HEK293 (cell line): ENCODE results near the gene OSBP2.
A peak's percentile ranks its signal among the peaks of the same experiment; 100 is the strongest.

Experiments
- CTCF ChIA-PET: fragments of 350-600 bp; formaldehyde crosslinking; extraction: SDS; loops from one replicate; lab custom pipeline; 2021; ENCODE audit warnings: antibody characterized with exemption; lab: Yijun Ruan, JAX
- POLR2A ChIA-PET: fragments of 300-600 bp; formaldehyde crosslinking; extraction: SDS; loops from one replicate; lab custom pipeline; 2020; ENCODE audit warnings: antibody characterized with exemption, inconsistent platforms; lab: Yijun Ruan, JAX
- H3K27ac ChIP-seq: fragments of 200-500 bp; sonication (Bioruptor generic); 2 replicates; pipeline ENCODE4 v1.5.1; 2014; ENCODE audit warnings: low read depth, low read length, control low read depth, inconsistent platforms; ENCODE audit errors: extremely low read depth
- H3K36me3 ChIP-seq, 2 experiments: fragments of 200-500 bp in 1 of 2; sonication (Bioruptor generic) in 1 of 2; 1 replicate in 1 of 2; 2 replicates in 1 of 2; pipeline ENCODE4 v1.5.1; 2014 to 2017; ENCODE audit warnings: inconsistent platforms in 2 of 2, low read length in 2 of 2; ENCODE audit not compliant: control insufficient read depth in 2 of 2, insufficient read depth in 1 of 2
- H3K4me1 ChIP-seq: fragments of 200-500 bp; sonication (Bioruptor generic); 2 replicates; pipeline ENCODE4 v1.5.1; 2014; ENCODE audit warnings: mild to moderate bottlenecking, low read length, inconsistent platforms; ENCODE audit not compliant: control insufficient read depth, insufficient read depth
- H3K4me3 ChIP-seq: 2 replicates; pipeline ENCODE4 v1.5.1; 2011; ENCODE audit warnings: low read depth, mild to moderate bottlenecking, control low read depth, low read length, moderate library complexity
- H3K9me3 ChIP-seq: fragments of 200-500 bp; sonication (Bioruptor generic); 2 replicates; pipeline ENCODE4 v1.5.1; 2014; ENCODE audit warnings: low read depth, low read length, inconsistent platforms; ENCODE audit not compliant: control insufficient read depth, insufficient read depth
- GLIS2 ChIP-seq: fragments of 450-650 bp; formaldehyde crosslinking; IDR thresholded peaks from 2 replicates; pipeline ENCODE4 v1.5.1; 2016; ENCODE audit warnings: missing biosample characterization, missing genetic modification characterization
- KLF10 ChIP-seq: fragments of 450-650 bp; IDR thresholded peaks from 2 replicates; pipeline ENCODE4 v1.5.1; 2018; ENCODE audit warnings: missing biosample characterization, mild to moderate bottlenecking, missing genetic modification characterization
- ZBTB1 ChIP-seq: fragments of 450-650 bp; formaldehyde crosslinking; IDR thresholded peaks from 2 replicates; pipeline ENCODE4 v1.5.1; 2016; ENCODE audit warnings: missing biosample characterization, missing genetic modification characterization
- ZBTB17 ChIP-seq: fragments of 450-650 bp; formaldehyde crosslinking; IDR thresholded peaks from 2 replicates; pipeline ENCODE4 v1.5.1; 2016; ENCODE audit warnings: missing biosample characterization, missing genetic modification characterization
- ZNF10 ChIP-seq: fragments of 450-650 bp; formaldehyde crosslinking; IDR thresholded peaks from 2 replicates; pipeline ENCODE4 v1.5.1; 2017; ENCODE audit warnings: missing biosample characterization, missing genetic modification characterization
- ZNF157 ChIP-seq: fragments of 450-650 bp; formaldehyde crosslinking; IDR thresholded peaks from 2 replicates; pipeline ENCODE4 v1.5.1; 2016; ENCODE audit warnings: missing biosample characterization, missing genetic modification characterization
- ZNF292 ChIP-seq: fragments of 450-650 bp; formaldehyde crosslinking; IDR thresholded peaks from 2 replicates; pipeline ENCODE4 v1.5.1; 2016; ENCODE audit warnings: low read depth, missing biosample characterization, missing genetic modification characterization, borderline replicate concordance
- ZNF335 ChIP-seq: fragments of 450-650 bp; formaldehyde crosslinking; conservative IDR thresholded peaks from 2 replicates; pipeline ENCODE4 v1.5.1; 2016; ENCODE audit warnings: missing biosample characterization, missing genetic modification characterization
- ZNF561 ChIP-seq: fragments of 450-650 bp; IDR thresholded peaks from 2 replicates; pipeline ENCODE4 v1.5.1; 2018; ENCODE audit warnings: missing biosample characterization, missing genetic modification characterization, borderline replicate concordance
- ZNF600 ChIP-seq: fragments of 450-650 bp; formaldehyde crosslinking; IDR thresholded peaks from 2 replicates; pipeline ENCODE4 v1.5.1; 2016; ENCODE audit warnings: missing biosample characterization, missing genetic modification characterization
- ZNF624 ChIP-seq: fragments of 450-650 bp; formaldehyde crosslinking; IDR thresholded peaks from 2 replicates; pipeline ENCODE4 v1.5.1; 2017; ENCODE audit warnings: missing biosample characterization, missing genetic modification characterization
- ZNF626 ChIP-seq: fragments of 450-650 bp; sonication (Bioruptor Pico); formaldehyde crosslinking; IDR thresholded peaks from 2 replicates; pipeline ENCODE4 v1.5.1; 2018; ENCODE audit warnings: missing biosample characterization, missing genetic modification characterization, inconsistent platforms
- TF ChIP-seq, protein P1 (sequence below): fragments of 450-650 bp; formaldehyde crosslinking; IDR thresholded peaks from 2 replicates; pipeline ENCODE4 v1.5.1; 2016; ENCODE audit warnings: missing biosample characterization, missing genetic modification characterization
- TF ChIP-seq, protein P2 (sequence below): fragments of 450-650 bp; formaldehyde crosslinking; IDR thresholded peaks from 2 replicates; pipeline ENCODE4 v1.5.1; 2016; ENCODE audit warnings: missing biosample characterization, missing genetic modification characterization
- TF ChIP-seq, protein P3 (sequence below): fragments of 450-650 bp; formaldehyde crosslinking; conservative IDR thresholded peaks from 2 replicates; pipeline ENCODE4 v1.5.1; 2016; ENCODE audit warnings: low read depth, missing biosample characterization, missing genetic modification characterization

The OSBP2 gene

DNA sequence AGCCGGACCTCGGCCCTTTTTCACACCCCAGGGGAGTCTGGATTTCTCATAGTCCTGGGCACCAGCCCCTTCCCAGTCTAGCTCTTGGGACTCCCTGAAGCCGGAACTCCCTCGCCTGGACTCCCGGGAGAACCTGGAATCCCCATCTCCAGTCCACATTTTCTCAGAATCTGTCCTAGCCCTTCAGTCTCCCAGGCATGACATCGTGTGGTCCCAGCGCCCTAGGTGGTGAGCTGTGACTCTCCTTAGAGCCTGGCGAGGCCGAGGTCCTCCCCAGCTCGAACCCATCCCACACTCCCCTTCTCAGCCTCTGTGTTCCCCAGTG lies 26.3 kb upstream of the OSBP2 start:
- no peaks in the 10 kb centered on the region for H3K9me3 ChIP-seq
- no peaks in the 10 kb centered on the region for H3K4me1 ChIP-seq
- peak; percentile 72; the same call in 1 of the 2 replicates for TF ChIP-seq ZBTB17 (tag by site-specific recombination)
- TF ChIP-seq ZNF335, result peak; percentile 57
- no peak for TF ChIP-seq ZNF292 (tag by site-specific recombination)
- TF ChIP-seq, protein P1, sequence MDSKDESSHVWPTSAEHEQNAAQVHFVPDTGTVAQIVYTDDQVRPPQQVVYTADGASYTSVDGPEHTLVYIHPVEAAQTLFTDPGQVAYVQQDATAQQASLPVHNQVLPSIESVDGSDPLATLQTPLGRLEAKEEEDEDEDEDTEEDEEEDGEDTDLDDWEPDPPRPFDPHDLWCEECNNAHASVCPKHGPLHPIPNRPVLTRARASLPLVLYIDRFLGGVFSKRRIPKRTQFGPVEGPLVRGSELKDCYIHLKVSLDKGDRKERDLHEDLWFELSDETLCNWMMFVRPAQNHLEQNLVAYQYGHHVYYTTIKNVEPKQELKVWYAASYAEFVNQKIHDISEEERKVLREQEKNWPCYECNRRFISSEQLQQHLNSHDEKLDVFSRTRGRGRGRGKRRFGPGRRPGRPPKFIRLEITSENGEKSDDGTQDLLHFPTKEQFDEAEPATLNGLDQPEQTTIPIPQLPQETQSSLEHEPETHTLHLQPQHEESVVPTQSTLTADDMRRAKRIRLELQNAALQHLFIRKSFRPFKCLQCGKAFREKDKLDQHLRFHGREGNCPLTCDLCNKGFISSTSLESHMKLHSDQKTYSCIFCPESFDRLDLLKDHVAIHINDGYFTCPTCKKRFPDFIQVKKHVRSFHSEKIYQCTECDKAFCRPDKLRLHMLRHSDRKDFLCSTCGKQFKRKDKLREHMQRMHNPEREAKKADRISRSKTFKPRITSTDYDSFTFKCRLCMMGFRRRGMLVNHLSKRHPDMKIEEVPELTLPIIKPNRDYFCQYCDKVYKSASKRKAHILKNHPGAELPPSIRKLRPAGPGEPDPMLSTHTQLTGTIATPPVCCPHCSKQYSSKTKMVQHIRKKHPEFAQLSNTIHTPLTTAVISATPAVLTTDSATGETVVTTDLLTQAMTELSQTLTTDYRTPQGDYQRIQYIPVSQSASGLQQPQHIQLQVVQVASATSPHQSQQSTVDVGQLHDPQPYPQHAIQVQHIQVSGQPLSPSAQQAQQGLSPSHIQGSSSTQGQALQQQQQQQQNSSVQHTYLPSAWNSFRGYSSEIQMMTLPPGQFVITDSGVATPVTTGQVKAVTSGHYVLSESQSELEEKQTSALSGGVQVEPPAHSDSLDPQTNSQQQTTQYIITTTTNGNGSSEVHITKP (tag by site-specific recombination), result peak; percentile 46
- TF ChIP-seq, protein P2, sequence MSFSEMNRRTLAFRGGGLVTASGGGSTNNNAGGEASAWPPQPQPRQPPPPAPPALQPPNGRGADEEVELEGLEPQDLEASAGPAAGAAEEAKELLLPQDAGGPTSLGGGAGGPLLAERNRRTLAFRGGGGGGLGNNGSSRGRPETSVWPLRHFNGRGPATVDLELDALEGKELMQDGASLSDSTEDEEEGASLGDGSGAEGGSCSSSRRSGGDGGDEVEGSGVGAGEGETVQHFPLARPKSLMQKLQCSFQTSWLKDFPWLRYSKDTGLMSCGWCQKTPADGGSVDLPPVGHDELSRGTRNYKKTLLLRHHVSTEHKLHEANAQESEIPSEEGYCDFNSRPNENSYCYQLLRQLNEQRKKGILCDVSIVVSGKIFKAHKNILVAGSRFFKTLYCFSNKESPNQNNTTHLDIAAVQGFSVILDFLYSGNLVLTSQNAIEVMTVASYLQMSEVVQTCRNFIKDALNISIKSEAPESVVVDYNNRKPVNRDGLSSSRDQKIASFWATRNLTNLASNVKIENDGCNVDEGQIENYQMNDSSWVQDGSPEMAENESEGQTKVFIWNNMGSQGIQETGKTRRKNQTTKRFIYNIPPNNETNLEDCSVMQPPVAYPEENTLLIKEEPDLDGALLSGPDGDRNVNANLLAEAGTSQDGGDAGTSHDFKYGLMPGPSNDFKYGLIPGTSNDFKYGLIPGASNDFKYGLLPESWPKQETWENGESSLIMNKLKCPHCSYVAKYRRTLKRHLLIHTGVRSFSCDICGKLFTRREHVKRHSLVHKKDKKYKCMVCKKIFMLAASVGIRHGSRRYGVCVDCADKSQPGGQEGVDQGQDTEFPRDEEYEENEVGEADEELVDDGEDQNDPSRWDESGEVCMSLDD, result 0 out of 2 replicates have a peak, but pooled peaks have one; percentile 0
- 0 out of 2 replicates have a peak, but pooled peaks have one; percentile 26 for TF ChIP-seq ZNF600 (tag by site-specific recombination)
- POLR2A ChIA-PET, result interaction anchor here (0.5 to 0.6 kb wide), 2 partner anchors 61 to 135 kb away, joined by 3 read pairs; partner anchors contain the start of gene TCN2
- peak overlapping the region; percentile 84 for H3K4me3 ChIP-seq
- peak overlapping the region; percentile 46; the same call in 1 of the 2 replicates for H3K27ac ChIP-seq
- H3K36me3 ChIP-seq, result peaks cover 0 to 5% of the 10 kb centered on the region in 2 experiments; a peak in 1 of 3 replicates
- CTCF ChIA-PET, result interaction anchor here (0.6 to 1.2 kb wide), 5 partner anchors 34 to 439 kb away, joined by 3 to 8 read pairs (median 3); partner anchors contain the start of gene SELENOM

DNA sequence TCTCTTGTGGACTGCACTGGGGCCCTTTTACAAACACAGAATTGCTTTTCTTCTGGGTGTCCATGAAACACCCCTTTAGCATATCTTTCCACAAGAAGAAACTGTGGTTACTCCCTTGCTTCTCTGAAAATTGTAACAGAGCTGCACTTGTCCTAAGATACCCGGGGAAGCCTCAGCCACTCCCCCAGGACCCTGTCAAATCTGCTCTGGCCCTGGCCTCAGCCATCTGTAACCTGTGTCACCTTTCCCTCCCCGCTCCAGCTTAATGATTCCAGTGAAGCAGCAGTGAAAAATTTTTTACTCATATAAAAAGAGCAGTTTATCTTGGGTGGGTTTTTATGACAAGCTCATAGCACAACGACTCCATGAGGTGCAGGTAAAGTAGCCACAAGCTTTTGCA lies 23.6 kb upstream of the OSBP2 start:
- CTCF ChIA-PET, result interaction anchor here (1.2 kb wide), 1 partner anchor 35 kb away, joined by 3 read pairs; the partner anchor contains the start of gene SLC35E4
- H3K4me1 ChIP-seq, result no peaks in the 10 kb centered on the region
- POLR2A ChIA-PET, result no interaction called here

More for the DNA sequence above, 23.6 kb upstream of the OSBP2 start:
- Histone ChIP-seq H3K36me3 (no peaks in the 10 kb centered on the region), H3K9me3 (no peaks in the 10 kb centered on the region), H3K27ac (no peak overlapping the region), H3K4me3 (no peak overlapping the region)
- TF ChIP-seq KLF10 (tag by site-specific recombination), result no peak
- no peak for TF ChIP-seq ZBTB1 (tag by site-specific recombination)
- TF ChIP-seq, protein P3, sequence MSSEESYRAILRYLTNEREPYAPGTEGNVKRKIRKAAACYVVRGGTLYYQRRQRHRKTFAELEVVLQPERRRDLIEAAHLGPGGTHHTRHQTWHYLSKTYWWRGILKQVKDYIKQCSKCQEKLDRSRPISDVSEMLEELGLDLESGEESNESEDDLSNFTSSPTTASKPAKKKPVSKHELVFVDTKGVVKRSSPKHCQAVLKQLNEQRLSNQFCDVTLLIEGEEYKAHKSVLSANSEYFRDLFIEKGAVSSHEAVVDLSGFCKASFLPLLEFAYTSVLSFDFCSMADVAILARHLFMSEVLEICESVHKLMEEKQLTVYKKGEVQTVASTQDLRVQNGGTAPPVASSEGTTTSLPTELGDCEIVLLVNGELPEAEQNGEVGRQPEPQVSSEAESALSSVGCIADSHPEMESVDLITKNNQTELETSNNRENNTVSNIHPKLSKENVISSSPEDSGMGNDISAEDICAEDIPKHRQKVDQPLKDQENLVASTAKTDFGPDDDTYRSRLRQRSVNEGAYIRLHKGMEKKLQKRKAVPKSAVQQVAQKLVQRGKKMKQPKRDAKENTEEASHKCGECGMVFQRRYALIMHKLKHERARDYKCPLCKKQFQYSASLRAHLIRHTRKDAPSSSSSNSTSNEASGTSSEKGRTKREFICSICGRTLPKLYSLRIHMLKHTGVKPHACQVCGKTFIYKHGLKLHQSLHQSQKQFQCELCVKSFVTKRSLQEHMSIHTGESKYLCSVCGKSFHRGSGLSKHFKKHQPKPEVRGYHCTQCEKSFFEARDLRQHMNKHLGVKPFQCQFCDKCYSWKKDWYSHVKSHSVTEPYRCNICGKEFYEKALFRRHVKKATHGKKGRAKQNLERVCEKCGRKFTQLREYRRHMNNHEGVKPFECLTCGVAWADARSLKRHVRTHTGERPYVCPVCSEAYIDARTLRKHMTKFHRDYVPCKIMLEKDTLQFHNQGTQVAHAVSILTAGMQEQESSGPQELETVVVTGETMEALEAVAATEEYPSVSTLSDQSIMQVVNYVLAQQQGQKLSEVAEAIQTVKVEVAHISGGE (tag by site-specific recombination), result no peak
- no peak for TF ChIP-seq ZNF624 (tag by site-specific recombination)
- no peak for TF ChIP-seq GLIS2 (tag by site-specific recombination)
- TF ChIP-seq ZNF10 (tag by site-specific recombination), result no peak
- no peak for TF ChIP-seq ZNF626
- TF ChIP-seq ZNF157 (tag by site-specific recombination), result no peak
- TF ChIP-seq ZNF561 (tag by site-specific recombination), result no peak
